HCT116 (cell line): Measurements from ENCODE around the gene GRIN3A. TPM values are rescaled to one million over a fixed set of nuclear protein-coding genes. Genes with fewer than 3 reads are reported as not detected.

ENCODE experiments used
- ATAC-seq: fragments of 200-7000 bp; cut with Tn5 transposase; 2 replicates; pipeline ENCODE4 v1.9.1; 2020; ENCODE audit warnings: mild to moderate bottlenecking, moderate library complexity
- BruUV-seq: library from RNA; stranded (reverse); fragments of 400-500 nt; replicated peaks from 2 replicates; lab custom pipeline; 2021; lab: Mats Ljungman, UMichigan
- CTCF ChIA-PET: fragments of 300-600 bp; sonication (Branson Sonifier 250); formaldehyde crosslinking; loops from one replicate; lab custom pipeline; 2021; ENCODE audit warnings: antibody characterized with exemption; lab: Charles Lee
- POLR2A ChIA-PET: fragments of 300-600, 350-600 bp; sonication (Branson Sonifier 250); formaldehyde crosslinking; loops from one replicate; lab custom pipeline; 2021; ENCODE audit warnings: antibody characterized with exemption; lab: Charles Lee
- RAD21 ChIA-PET, 2 experiments: fragments of 300-600 bp; sonication (Branson Sonifier 250); formaldehyde crosslinking; loops; one replicate each; lab custom pipeline; 2023; ENCODE audit warnings: low total read pairs in 2 of 2; ENCODE audit not compliant: uncharacterized antibody in 2 of 2, unreplicated experiment in 2 of 2, low non-redundant PET in 1 of 2; lab: Charles Lee
- DNase-seq: peaks from one replicate; pipeline ENCODE4 v3.0.0-alpha.2; 2010; ENCODE audit warnings: low read depth, low spot score
- H2AFZ ChIP-seq: fragments of 200-600 bp; shearing (Covaris generic), sonication (generic); 2 replicates; pipeline ENCODE4 v1.6.1; 2017; ENCODE audit warnings: low read depth, mixed run types, mixed read lengths, antibody characterized with exemption, low read length; ENCODE audit not compliant: poor library complexity, severe bottlenecking
- H3K27ac ChIP-seq: 2 replicates; pipeline ENCODE4 v1.5.1; 2012; ENCODE audit warnings: low read depth, low read length
- H3K27me3 ChIP-seq: fragments of 200-600 bp; sonication (generic); 2 replicates; pipeline ENCODE4 v1.6.1; 2016; ENCODE audit warnings: mixed run types, low read length, mixed read lengths; ENCODE audit not compliant: insufficient read depth
- H3K36me3 ChIP-seq, 2 experiments: fragments of 200-500 bp in 1 of 2; fragments of 200-600 bp in 1 of 2; sonication (Bioruptor generic) in 1 of 2; sonication (generic) in 1 of 2; 2 replicates each; pipeline versions ENCODE4 v1.5.1 to v1.6.1; 2014 to 2016; ENCODE audit warnings: low read length in 2 of 2, inconsistent platforms in 1 of 2, mixed read lengths in 1 of 2, mixed run types in 1 of 2; ENCODE audit not compliant: insufficient read depth in 2 of 2, control insufficient read depth in 1 of 2
- H3K4me1 ChIP-seq, 2 experiments: fragments of 200-600 bp in 1 of 2; sonication (generic) in 1 of 2; 2 replicates each; pipeline versions ENCODE4 v1.5.1 to v1.6.1; 2012 to 2017; ENCODE audit warnings: low read length in 2 of 2, inconsistent platforms in 1 of 2, mild to moderate bottlenecking in 1 of 2, mixed read lengths in 1 of 2, mixed run types in 1 of 2, moderate library complexity in 1 of 2; ENCODE audit not compliant: insufficient read depth in 2 of 2, control insufficient read depth in 1 of 2
- H3K4me2 ChIP-seq: fragments of 200-600 bp; sonication (generic); 2 replicates; pipeline ENCODE4 v1.6.1; 2017; ENCODE audit warnings: mixed run types, low read length, mixed read lengths
- H3K4me3 ChIP-seq, 2 experiments: fragments of 200-600 bp in 1 of 2; sonication (generic) in 1 of 2; replicated peaks in 1 of 2; 2 replicates each; pipeline ENCODE4 v1.5.1; 2011 to 2016; ENCODE audit warnings: low read length in 2 of 2, control low read depth in 1 of 2, low read depth in 1 of 2, mild to moderate bottlenecking in 1 of 2, mixed read lengths in 1 of 2, mixed run types in 1 of 2
- H3K79me2 ChIP-seq: fragments of 200-600 bp; sonication (generic); 2 replicates; pipeline ENCODE4 v1.6.1; 2017; ENCODE audit warnings: mild to moderate bottlenecking, mixed run types, low read length, moderate library complexity, mixed read lengths; ENCODE audit not compliant: insufficient read depth
- H3K9ac ChIP-seq: fragments of 200-600 bp; sonication (generic); 2 replicates; pipeline ENCODE4 v1.6.1; 2016; ENCODE audit warnings: low read length, mixed read lengths
- H3K9me2 ChIP-seq: fragments of 200-600 bp; sonication (generic), shearing (Covaris generic); 2 replicates; pipeline ENCODE4 v1.6.1; 2017; ENCODE audit warnings: mixed run types, mild to moderate bottlenecking, moderate library complexity; ENCODE audit not compliant: insufficient read depth
- H3K9me3 ChIP-seq, 2 experiments: fragments of 200-500 bp in 1 of 2; fragments of 200-600 bp in 1 of 2; sonication (Bioruptor generic) in 1 of 2; sonication (generic) in 1 of 2; 2 replicates each; pipeline ENCODE4 v1.6.1; 2014 to 2017; ENCODE audit warnings: low read length in 2 of 2, mixed read lengths in 2 of 2, inconsistent platforms in 1 of 2, low read depth in 1 of 2, mild to moderate bottlenecking in 1 of 2, mixed run types in 1 of 2, moderate library complexity in 1 of 2; ENCODE audit not compliant: control insufficient read depth in 1 of 2, insufficient read depth in 1 of 2
- H4K20me1 ChIP-seq: fragments of 200-600 bp; sonication (generic), shearing (Covaris generic); 2 replicates; pipeline ENCODE4 v1.6.1; 2017; ENCODE audit warnings: mixed run types, mild to moderate bottlenecking, moderate library complexity; ENCODE audit not compliant: insufficient read depth
- CEBPB ChIP-seq: IDR thresholded peaks from 2 replicates; pipeline ENCODE4 v1.6.1; 2012; ENCODE audit warnings: low read depth
- EGR1 ChIP-seq: IDR thresholded peaks from 2 replicates; pipeline ENCODE4 v1.6.1; 2012; ENCODE audit warnings: low read depth
- FOSL1 ChIP-seq: IDR thresholded peaks from 2 replicates; pipeline ENCODE4 v1.6.1; 2012; ENCODE audit warnings: low read depth
- MAX ChIP-seq: IDR thresholded peaks from 2 replicates; pipeline ENCODE4 v1.6.1; 2012
- POLR2AphosphoS5 ChIP-seq: IDR thresholded peaks from 2 replicates; pipeline ENCODE4 v1.6.1; 2011; ENCODE audit warnings: mild to moderate bottlenecking, low read depth, low read length, moderate library complexity
- SP1 ChIP-seq: IDR thresholded peaks from 2 replicates; pipeline ENCODE4 v1.6.1; 2012; ENCODE audit warnings: low read depth
- TCF7L2 ChIP-seq: IDR thresholded peaks from 2 replicates; pipeline ENCODE4 v1.7.0; 2011; ENCODE audit warnings: borderline replicate concordance, inconsistent platforms; ENCODE audit not compliant: insufficient read depth, insufficient read length; ENCODE audit errors: extremely low read depth
- intact Hi-C: fragments of 100-400 bp; cut with micrococcal nuclease; formaldehyde crosslinking; loops from 2 replicates; pipeline ENCODE4 v1.10.0; 2022
- total RNA-seq: library from RNA; stranded (reverse); gene quantifications from one replicate; pipeline ENCODE4 v1.2.1, GENCODE V29; 2021; ENCODE audit not compliant: unreplicated experiment
- TF ChIP-seq, protein P1 (sequence below), 3 experiments: fragments of 200-600 bp in 1 of 3; sonication (generic) in 1 of 3; IDR thresholded peaks in 2 of 3; conservative IDR thresholded peaks in 1 of 3; 2 replicates each; pipeline ENCODE4 v1.5.1; 2012 to 2017; ENCODE audit warnings: low read depth in 2 of 3, low read length in 2 of 3, antibody characterized with exemption in 1 of 3, borderline replicate concordance in 1 of 3, control low read depth in 1 of 3, mild to moderate bottlenecking in 1 of 3, mixed read lengths in 1 of 3, mixed run types in 1 of 3, moderate library complexity in 1 of 3; ENCODE audit not compliant: insufficient read depth in 1 of 3
- TF ChIP-seq, protein P2 (sequence below): IDR thresholded peaks from 2 replicates; pipeline ENCODE4 v1.6.1; 2011; ENCODE audit warnings: mild to moderate bottlenecking, low read length, moderate library complexity; ENCODE audit not compliant: insufficient replicate concordance; ENCODE audit errors: extremely low read depth

GRIN3A gene
- total RNA-seq, 1 experiment from 2014 or later: not detected

- Histone ChIP-seq H4K20me1 (no peaks in the 10 kb centered on the region), H3K27me3 (no peaks in the 10 kb centered on the region), H3K9me2 (no peaks in the 10 kb centered on the region), H3K79me2 (no peaks in the 10 kb centered on the region), H3K27ac (no peak overlapping the region), H3K36me3 (no peaks in the 10 kb centered on the region), H3K4me2 (no peak overlapping the region), H3K4me1 (no peaks in the 10 kb centered on the region; a peak in 1 of 4 replicates), H3K9me3 (no peaks in the 10 kb centered on the region), H3K4me3 (no peak overlapping the region), H3K9ac (no peak overlapping the region), H2AFZ (no peak overlapping the region)
- intact Hi-C loops: no loop called here
- ChIA-PET RAD21 (no interaction called here), POLR2A (no interaction called here), CTCF (no interaction called here)
- TF ChIP-seq, protein P1, sequence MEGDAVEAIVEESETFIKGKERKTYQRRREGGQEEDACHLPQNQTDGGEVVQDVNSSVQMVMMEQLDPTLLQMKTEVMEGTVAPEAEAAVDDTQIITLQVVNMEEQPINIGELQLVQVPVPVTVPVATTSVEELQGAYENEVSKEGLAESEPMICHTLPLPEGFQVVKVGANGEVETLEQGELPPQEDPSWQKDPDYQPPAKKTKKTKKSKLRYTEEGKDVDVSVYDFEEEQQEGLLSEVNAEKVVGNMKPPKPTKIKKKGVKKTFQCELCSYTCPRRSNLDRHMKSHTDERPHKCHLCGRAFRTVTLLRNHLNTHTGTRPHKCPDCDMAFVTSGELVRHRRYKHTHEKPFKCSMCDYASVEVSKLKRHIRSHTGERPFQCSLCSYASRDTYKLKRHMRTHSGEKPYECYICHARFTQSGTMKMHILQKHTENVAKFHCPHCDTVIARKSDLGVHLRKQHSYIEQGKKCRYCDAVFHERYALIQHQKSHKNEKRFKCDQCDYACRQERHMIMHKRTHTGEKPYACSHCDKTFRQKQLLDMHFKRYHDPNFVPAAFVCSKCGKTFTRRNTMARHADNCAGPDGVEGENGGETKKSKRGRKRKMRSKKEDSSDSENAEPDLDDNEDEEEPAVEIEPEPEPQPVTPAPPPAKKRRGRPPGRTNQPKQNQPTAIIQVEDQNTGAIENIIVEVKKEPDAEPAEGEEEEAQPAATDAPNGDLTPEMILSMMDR (IDR thresholded peaks at IDR 0.05 in 2 of 3, conservative IDR thresholded peaks at IDR 0.05 in 1 of 3; ENCODE audit: borderline replicate concordance in 1 of 3, insufficient read depth in 1 of 3, low read depth in 2 of 3, low read length in 2 of 3): no peak
- no peak for TF ChIP-seq EGR1
- TF ChIP-seq, protein P2, sequence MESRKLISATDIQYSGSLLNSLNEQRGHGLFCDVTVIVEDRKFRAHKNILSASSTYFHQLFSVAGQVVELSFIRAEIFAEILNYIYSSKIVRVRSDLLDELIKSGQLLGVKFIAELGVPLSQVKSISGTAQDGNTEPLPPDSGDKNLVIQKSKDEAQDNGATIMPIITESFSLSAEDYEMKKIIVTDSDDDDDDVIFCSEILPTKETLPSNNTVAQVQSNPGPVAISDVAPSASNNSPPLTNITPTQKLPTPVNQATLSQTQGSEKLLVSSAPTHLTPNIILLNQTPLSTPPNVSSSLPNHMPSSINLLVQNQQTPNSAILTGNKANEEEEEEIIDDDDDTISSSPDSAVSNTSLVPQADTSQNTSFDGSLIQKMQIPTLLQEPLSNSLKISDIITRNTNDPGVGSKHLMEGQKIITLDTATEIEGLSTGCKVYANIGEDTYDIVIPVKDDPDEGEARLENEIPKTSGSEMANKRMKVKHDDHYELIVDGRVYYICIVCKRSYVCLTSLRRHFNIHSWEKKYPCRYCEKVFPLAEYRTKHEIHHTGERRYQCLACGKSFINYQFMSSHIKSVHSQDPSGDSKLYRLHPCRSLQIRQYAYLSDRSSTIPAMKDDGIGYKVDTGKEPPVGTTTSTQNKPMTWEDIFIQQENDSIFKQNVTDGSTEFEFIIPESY: no peak
- DNase-seq (no peak), ATAC-seq (no peak)
- BruUV-seq: no TSS peak
Measured at GRCh38 chr9:101677861-101678260, 60.6 kb downstream of the GRIN3A start.

- RAD21 ChIA-PET: no interaction called here
- Histone ChIP-seq H3K27me3 (no peaks in the 10 kb centered on the region), H4K20me1 (no peaks in the 10 kb centered on the region), H3K4me2 (no peak overlapping the region), H3K4me3 (no peak overlapping the region), H2AFZ (no peak overlapping the region), H3K9me2 (no peaks in the 10 kb centered on the region), H3K9me3 (no peaks in the 10 kb centered on the region), H3K4me1 (no peaks in the 10 kb centered on the region), H3K79me2 (no peaks in the 10 kb centered on the region), H3K36me3 (no peaks in the 10 kb centered on the region), H3K9ac (no peak overlapping the region), H3K27ac (no peak overlapping the region)
- intact Hi-C loops: no loop called here
- POLR2A ChIA-PET: no interaction called here
- DNase-seq (no peak), ATAC-seq (no peak)
- no TSS peak for BruUV-seq
- CTCF ChIA-PET: no interaction called here
- TF ChIP-seq FOSL1: no peak
- TF ChIP-seq CEBPB: no peak
- no peak for TF ChIP-seq EGR1
- no peak for TF ChIP-seq SP1
- no peak for TF ChIP-seq TCF7L2
- no peak for TF ChIP-seq MAX
- no peak for TF ChIP-seq POLR2AphosphoS5
Measured at GRCh38 chr9:101675341-101675740, 63.1 kb downstream of the GRIN3A start.
